ENCODE results near the gene C1orf122.
A peak's percentile ranks its signal among the peaks of the same experiment; 100 is the strongest.
"Not testable (repeated sequence)": the region's sequence is repeated elsewhere in the genome, so short reads cannot be mapped to it uniquely, and the experiment has no call there.

Gene C1orf122

DNA sequence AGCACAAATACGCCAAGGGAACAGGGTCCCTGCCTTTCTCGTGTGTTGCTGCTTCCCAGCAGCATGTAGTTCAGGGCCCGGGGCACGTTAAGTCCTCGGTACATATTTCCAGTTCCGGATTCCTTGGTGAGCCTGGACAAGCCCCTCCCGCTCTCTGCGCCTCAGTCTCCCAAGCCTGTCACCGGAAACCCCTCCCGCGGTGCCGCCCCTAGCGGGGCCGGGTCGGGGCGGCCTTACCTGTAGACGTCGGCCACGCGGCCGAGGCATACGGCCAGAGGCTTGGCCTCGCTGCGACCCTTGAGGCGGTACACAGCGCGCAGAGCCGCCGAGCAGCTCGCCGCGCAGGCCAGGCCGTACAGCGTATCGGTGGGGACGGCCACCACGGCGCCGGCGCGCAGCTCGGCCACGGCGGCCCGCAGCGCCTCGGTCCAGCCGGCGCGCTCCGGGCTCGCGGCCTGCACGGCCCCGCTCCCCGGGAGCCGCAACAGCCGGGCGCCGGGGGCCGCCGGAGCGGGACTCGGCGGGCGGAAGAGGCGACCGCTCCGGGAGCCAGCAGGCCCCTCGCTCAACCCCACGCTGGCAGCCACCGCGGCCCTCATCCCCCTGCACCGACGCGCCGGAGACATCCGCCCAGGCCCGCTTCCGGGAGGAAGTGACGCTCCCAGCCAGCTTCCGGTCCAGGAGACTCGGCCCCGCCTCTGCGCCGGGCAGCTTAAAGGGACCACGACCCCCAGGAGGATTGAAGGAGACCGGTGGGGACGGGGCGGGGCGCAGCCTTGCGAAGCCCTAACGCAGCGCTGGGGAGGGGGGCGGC is at the start of gene C1orf122, which contains the start of gene YRDC:
Gene C1orf122 (plus strand): TSS at position 236 of the 814 bp plus-strand sequence. CDS start 615 bp downstream, outside the sequence.
Gene YRDC (minus strand): TSS at position 654 of the 814 bp plus-strand sequence. CDS start 28 bp downstream, at position 626.
- DNase-seq: peak; percentile 95 to 96

DNA sequence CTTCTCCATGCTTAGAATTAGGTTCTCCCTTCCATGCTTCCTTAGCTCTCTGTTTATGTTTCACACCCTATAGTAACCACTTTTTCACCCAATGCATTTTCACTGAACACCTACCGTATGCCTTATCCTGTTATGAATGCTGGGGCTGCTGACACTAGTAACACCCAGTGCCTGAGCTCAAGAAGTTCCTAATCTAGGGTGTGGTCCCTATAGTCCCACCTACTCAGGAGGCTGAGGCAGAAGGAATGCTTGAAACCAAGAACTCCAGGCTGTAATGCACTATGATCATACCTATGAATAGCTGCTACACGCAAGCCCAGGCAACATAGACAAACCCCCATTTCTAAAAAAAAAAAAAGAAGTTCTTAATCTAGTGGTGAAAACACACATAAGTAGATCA is 48.1 kb upstream of the C1orf122 start:
- no peak for DNase-seq

DNA sequence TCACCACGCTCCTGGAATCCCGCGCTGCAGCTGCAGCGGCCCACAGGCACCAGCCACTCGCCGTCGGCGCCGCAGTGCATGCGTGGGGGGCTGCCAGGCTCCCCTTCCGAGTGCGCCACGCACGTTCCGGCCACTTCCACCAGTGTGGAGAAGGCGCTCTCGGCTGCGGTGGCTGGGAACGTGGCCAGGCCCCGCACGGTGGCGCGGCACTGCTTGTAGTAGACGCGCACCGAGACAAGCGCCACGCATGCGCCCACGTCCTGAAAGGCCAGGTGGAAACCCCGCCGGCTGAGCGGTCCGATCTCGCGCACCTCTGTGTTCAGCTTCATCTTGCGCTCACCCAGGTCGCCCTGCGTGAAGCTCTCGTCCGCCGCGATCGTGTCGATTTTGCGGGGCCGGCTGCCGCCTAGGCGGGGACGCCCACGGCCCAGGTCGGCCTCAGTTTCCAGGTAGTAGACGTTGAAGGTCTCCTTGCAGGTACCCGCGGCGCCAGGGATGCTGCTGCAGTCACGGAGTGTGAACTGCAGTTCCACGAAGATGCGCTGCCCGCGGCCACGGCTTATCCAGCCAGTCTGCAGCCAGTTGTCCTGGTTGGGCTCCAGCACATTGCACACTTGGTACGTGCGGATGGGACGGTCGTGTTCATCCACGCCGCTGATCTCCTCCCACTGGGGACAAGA is 46.0 kb upstream of the C1orf122 start:
- DNase-seq: no peak

DNA sequence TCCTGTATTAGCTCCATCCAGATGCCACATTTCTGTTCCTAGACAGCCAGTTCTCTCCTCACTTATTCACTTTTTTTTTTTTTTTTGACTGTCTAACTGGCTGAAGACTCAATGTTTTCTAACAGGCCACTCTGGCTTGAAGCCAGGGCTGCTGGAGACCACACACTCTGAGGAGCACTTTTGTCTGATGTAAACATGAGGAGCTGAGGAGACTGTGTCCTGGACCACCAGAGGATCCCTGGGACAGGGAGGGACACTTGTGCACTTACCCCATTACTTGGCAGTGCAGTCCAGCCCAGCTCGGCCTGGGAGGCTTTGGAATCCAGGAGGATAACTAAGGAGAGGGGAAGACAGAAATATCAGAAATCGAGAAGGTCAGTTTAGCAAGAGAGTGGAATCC is 45.1 kb upstream of the C1orf122 start:
- DNase-seq: no peak

DNA sequence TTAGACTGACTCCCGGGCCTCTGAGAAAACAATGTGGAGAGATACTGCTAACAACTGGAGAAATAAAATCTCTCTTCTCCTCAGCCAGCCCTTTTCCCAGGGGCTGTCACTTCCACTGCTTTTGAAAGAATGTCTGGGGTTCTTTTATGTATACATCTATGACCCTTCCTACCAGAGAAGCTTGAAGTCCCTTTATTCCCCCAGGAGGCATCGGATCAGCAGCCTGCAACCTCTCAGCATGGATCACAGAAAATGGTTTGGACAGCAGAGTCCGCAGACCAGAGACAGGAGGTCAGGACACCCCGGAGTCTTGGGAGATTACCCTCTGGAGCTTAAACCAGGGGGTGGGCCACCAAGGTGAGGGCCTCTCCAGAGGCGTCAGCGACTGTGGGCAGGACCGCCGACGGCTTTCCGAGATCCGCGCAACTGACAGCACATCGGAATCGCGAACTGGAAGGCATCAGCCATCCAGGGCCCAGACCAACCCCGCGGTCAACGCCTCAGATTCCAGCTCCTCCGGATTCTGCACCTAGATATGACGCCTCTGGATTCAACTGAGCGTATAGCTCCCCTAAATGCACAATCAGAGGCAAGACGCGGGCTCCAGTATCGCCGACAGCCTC is 43.7 kb upstream of the C1orf122 start:
- no peak for DNase-seq

DNA sequence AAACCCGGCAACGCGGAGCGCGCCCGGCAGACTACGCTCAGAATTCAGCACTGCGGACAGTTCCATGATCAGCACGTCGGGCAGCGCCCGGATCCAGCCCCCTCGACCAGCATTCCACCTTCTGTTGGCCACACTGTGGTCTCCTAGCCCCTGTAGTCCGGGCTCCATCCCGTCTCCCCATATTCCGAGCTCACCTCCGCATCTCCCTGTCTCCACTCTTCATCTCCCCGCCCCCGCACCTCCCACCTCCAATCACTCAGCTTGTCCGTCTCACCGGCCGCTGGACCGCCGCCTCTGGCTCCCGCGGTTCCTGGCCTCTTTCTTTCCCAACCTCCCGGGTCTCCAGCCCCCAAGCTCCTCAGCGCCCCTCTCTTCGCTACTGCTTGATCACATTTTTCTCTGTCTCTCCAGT is 43.2 kb upstream of the C1orf122 start:
- DNase-seq: peak; percentile 64 to 75

DNA sequence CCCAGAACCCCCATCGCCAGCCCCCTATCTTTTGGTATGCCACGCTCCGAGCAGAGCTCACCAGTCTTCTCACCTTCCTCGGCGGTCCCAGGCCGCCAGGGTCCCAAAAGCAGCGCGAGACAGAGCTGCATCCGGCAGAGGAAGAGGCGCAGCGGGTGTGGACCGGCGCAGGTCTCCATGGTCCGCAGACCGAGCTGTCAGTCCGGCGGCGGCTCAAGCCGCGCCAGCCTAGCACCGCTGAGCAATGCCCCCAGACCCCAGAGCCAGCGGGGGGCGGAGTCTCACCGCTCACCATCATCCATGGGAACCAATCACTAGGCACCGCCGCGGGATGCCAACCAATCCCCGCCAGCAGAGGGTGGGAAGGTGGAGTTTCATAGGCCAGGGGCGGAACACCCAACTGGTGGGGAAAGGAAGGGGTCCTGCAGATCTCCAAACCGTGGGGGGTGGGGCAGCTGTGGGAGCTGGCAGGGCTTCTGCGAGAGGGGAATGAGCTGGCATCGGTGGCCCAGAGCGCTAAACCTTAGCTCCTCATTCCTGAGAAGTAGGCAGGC is 42.6 kb upstream of the C1orf122 start, which contains the start of gene EPHA10:
Gene EPHA10 (minus strand): TSS at position 233 of the 554 bp plus-strand sequence. CDS start 54 bp downstream, at position 179.
- DNase-seq: no peak

DNA sequence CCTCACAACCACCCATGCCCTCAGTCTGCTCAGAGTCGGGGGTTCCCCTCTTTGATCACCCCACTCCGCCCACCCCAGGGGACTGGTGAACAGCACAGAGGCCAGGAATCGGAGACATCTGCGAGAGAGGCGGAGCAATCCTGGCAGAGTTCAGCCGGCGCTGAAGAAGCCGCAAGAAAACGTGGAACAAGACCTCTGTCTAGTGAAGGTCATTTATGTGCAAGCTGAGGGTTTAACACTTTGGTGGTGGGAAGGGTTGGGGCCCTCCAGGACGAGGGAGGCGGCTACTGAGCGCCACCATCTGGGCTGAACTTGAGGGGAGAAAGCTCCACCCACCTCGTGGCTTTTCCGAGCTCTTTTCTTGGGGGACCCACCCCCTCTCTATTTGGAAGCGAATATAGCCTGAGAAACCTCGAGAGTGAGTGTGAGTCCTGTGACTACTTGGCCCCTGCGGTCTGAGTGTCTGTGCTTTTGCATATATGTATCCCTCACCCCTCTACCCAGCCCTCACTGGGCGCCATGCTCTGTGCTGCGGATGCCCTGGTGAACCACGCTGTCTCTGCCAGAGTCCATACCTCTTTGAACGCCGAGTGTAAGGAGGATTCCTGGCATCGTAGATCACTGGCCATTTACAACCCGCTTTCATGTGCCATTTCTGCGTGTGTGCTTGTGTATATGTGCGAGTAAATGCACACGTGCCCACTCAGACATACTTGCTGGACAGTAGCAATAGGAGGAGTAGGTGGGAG is 41.5 kb upstream of the C1orf122 start:
- DNase-seq: peak; percentile 50 to 60

DNA sequence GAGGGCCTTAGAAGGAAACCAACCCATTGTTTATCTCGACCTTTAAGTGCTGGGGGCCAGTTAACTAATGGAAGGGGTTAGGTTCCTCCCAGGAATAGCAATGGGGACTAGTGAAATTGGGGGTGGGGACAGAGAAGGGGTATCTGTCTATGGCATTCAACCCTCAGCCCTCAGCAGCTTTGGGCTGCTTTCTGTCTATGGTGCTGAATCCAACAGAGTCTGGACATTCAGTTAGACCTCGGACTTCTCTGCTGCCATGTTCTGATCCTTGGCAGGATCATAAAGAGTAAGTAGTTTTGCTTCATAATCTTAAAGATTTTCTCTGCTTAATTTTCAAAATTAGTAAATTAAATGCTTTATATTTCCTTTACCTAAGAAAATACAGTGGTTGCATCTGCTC is 40.1 kb upstream of the C1orf122 start:
- no peak for DNase-seq

DNA sequence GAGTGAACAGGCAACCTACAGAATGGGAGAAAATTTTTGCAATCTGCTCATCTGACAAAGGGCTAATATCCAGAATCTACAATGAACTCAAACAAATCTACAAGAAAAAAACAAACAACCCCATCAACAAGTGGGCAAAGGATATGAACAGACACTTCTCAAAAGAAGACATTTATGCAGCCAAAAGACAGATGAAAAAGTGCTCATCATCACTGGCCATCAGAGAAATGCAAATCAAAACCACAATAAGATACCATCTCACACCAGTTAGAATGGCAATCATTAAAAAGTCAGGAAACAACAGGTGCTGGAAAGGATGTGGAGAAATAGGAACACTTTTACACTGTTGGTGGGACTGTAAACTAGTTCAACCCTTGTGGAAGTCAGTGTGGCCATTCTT is 36.1 kb upstream of the C1orf122 start:
- DNase-seq: not testable (repeated sequence)

DNA sequence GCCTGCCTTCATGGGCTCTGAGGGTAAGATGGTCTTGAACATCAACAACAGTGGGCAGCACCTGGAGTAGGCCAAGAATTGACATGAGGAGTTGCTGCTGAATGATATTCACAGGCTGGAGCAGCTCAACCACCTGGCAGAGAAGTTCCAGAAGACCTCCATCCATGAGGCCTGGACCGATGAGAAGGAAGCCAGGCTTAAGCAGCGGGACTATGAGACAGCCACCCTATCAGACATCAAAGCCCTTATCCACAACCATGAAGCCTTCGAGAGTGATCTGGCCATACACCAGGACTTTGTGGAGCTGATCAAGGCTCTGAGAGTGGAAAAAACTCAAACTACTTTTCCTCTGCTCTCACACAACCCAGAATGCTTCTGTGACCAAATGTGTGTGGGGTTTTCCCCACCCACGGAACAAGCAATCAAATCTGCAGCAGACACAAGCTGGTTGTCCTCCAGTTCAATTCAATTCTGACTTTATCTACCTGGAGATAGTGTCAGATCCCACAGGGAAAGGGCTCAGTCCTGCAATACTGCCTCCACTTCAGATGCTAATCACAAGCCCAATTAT is 30.6 kb upstream of the C1orf122 start:
- DNase-seq: peak in 1 of 2 experiments; percentile 41

DNA sequence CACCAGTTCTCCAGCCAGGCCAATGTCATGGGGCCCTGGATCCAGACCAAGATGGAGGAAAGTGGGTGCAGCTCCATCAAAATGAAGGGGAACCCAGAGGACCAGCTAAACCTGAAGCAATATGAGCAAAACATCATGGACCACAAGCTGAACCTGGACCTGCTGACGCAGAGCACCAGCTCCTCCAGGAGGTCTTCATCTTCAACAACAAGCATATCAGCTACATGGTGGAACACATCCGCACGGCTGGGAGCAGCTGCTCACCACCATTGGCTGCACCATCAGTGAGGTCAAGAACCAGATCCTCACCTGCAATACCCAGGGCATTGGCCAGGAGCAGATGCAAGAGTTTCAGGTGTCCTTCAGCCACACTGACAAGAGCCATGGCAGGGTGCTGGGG is 28.9 kb upstream of the C1orf122 start:
- no peak for DNase-seq

DNA sequence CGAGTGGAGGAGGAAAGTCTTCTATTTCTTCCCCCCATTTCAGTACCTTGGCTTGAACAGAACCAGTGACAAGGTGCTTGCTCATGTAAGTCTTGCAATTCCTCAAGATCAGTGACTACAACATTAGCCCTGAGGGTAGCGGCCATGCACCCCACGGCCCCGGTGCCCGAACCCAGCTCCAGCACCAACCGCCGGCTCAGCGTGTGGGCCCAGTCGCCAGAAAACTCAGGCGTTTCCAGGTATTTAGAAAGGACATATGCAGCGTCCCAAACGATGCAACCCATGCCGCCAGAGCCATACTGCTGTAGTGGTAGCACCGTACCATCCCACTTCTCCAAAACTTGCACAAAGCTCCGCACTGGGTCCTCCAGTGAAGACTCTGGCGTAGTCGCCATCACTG is 25.1 kb upstream of the C1orf122 start:
- no peak for DNase-seq

DNA sequence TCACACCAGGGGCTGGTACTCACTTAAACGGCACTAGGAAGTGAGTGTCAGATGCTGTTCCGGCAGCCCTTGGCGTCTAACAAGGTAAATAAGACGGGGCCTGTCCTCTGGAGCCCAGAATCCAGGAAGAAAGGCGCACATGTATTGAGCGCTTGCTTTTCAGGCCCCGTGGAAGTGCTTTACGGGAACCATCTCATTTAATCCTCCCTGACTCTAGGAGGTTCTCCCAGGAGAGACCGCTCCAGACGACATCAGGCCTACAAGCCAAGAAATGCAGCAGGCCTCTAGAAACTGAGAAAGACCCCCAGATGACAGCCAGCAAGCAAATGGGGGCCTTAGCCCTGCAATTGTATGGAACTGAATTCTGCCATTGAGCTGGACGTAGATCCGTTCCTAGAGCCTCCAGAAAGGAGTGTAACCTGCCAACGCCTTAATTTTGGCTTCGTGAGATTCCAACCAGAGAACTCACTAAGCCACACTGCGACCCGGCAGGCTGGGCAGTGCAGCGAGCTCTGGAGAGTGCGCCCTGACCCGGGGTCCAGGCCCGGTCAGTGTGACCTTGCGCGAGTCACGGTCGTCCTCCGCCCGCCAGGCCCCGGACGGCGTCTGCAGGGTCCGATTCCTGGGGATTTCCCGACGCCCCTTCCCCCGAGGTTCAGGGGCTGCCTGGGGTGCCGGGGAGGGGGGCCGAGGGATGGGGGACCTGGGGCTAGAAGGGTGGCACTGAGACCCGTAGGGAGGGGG is 14.5 kb upstream of the C1orf122 start:
- DNase-seq: no peak

DNA sequence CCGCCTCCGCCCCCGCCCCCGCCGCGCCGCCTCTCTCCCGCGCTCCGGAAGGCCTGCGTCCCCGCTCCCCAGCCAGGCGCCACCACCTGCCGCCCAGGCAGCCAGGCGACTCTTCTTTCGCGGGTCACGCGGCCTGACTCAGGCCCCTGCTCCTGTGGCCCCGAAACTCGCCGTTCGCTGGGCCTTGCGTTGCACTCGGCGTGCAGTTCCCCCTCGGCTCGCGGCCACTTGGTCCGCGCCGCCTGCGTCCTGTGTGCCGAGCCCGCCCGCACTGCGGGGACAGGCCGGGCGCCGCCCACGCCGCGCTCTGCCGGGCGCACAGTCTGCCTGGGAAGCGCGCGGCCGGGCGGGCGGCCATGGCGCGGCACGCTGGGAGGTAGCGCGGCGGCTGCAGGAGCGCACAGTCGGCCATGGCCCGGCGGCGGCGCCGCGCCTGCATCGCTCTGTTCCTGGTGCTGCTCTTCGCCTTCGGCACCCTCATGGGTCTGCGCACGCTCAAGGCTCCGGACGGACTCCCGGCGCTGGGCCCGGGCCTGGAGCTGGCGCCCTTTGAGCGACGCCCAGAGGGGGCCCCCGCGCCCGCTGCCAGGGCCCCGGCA is 13.7 kb upstream of the C1orf122 start, which contains the start of gene MANEAL:
Gene MANEAL (plus strand): TSS at position 75 of the 599 bp plus-strand sequence. CDS start 336 bp downstream, at position 411.
- peak; percentile 49 to 58 for DNase-seq

DNA sequence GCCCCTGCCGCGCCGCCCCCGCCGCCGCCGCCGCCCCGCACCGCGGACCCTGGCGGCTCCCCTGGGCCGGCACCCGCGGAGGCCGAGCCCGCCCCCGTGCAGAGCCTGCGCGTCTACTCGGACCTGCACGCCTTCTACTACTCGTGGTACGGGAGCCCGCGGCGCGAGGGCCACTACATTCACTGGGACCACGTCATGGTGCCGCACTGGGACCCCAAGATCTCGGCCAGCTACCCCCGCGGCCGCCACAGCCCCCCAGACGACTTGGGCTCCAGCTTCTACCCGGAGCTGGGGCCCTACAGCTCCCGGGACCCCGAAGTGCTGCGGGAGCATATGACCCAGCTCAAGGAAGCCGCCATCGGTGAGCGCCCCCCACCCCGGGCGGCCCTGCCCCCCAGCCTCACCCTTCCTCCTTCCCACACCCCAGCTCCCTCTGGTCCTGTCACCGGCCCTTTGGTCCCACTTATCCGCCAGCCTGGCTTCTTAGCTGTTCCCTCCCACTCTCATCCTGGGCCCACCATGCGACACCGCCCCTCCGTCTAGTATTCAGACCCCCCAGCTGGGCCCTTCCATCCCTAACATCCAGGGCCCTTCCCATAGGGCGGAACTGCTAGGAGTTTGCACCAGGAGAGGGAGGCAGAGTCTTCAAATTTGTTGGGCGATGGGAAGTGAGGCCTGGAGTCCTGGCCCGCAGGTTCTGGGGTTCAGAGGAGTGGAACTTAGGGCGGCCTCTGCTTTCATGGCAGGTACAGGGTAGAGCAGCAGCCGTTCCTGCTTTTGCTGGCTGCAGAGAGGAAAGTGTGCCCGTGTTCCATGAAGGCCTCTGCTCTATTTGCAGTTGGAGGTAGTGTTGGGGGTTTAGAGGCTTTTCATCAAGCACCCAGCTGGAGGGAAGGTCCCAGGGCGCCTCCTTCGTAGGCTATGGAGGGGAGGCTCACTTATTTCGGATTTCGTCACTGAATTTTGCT is 12.9 kb upstream of the C1orf122 start:
- DNase-seq: no peak

DNA sequence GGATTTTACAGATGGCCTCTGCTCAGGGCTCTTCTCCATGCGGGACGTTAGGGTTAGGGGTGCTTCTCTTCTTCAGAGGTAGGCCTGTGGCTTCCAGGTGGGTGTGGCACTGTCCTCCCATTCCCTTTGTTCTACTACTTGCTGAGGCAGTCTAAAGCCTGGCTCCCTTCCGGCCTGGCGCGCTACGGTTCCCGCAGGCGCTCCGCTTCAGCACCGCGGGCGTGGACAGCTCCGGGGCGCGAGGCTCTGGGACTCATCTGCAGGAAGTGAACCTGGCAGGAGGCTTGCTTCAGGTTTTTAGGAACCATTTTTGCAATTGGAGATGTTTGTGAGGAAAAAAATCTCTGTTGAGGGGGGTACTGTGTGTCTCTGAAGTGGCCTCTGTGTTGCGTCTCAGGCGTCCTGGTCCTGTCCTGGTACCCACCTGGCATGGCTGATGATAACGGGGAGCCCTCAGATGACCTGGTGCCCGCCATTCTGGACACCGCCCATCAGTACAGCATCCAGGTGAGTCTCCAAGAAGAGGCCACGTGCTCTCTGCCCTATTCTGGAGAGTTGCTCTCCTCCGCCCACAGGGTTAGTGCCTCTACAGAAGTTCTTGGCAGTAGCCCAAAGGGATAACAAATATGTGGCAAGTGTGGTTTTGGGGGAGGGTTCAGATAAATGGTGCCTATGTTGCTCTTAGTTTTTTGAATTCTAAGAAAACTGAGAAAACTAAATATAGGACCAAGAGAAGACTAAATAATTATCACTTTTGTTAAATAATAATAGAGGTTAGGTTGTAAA is 12.1 kb upstream of the C1orf122 start:
- peak; percentile 67 to 73 for DNase-seq

DNA sequence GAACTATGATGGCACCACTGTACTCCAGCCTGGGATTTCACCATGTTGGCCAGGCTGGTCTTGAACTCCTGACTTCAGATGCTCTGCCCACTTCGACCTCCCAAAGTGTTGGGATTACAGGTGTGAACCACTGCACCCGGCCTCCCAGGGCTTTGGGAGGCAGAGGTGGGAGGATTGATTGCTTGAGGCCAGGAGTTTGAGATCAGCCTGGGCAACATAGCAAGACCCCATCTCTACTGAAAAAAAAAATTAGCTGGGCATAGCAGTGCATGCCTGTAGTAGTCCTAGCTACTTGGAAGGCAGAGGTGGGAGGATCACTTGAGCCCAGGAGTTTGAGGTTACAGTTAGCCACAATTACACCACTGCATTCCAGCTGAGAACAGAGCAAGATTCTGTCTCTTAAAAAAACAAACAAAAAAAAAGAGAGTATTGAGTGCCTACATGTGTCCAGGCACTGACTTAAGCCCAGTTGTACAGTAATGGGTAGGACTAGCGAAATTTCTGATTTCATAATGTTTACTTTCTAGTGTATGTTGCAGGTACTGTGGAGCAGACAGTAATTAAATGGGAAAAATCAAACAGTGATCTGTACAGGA is 9.7 kb upstream of the C1orf122 start:
- DNase-seq: no peak

All from activated T-cell treated with anti-CD3 and anti-CD28 coated beads, Interleukin-2, amount 50 U/mL, for 48 hours (primary cell).